ENCODE results near the gene PTPRD. TPM values are rescaled to one million over a fixed set of nuclear protein-coding genes. Genes with fewer than 3 reads are reported as not detected.

Gene PTPRD
- total RNA-seq, 1 experiment from 2014 or later, result not detected

GRCh38 chr9:9921805-9922204 is 691.0 kb downstream of the PTPRD start:
- H3K4me1 ChIP-seq (ENCODE audit: control insufficient read depth, insufficient read depth, low read length), result no peaks in the 10 kb centered on the region
- intact Hi-C loops (cut with micrococcal nuclease; ENCODE audit: unreplicated experiment), result no loop called here
- no peak overlapping the region for H3K27ac ChIP-seq (ENCODE audit: low read length)
- ChIA-PET CTCF (no interaction called here), POLR2A (no interaction called here)
- DNase-seq (ENCODE audit: low read depth, low spot score), result no peak
- H3K9me3 ChIP-seq (ENCODE audit: control insufficient read depth, insufficient read depth, low read depth, low read length), result no peaks in the 10 kb centered on the region
- no peaks in the 10 kb centered on the region for H3K27me3 ChIP-seq (ENCODE audit: control insufficient read depth, insufficient read depth, low read length)
- TF ChIP-seq POLR2AphosphoS5 (IDR thresholded peaks at IDR 0.05; ENCODE audit: low read depth, low read length), result no peak
- TF ChIP-seq, protein P1, sequence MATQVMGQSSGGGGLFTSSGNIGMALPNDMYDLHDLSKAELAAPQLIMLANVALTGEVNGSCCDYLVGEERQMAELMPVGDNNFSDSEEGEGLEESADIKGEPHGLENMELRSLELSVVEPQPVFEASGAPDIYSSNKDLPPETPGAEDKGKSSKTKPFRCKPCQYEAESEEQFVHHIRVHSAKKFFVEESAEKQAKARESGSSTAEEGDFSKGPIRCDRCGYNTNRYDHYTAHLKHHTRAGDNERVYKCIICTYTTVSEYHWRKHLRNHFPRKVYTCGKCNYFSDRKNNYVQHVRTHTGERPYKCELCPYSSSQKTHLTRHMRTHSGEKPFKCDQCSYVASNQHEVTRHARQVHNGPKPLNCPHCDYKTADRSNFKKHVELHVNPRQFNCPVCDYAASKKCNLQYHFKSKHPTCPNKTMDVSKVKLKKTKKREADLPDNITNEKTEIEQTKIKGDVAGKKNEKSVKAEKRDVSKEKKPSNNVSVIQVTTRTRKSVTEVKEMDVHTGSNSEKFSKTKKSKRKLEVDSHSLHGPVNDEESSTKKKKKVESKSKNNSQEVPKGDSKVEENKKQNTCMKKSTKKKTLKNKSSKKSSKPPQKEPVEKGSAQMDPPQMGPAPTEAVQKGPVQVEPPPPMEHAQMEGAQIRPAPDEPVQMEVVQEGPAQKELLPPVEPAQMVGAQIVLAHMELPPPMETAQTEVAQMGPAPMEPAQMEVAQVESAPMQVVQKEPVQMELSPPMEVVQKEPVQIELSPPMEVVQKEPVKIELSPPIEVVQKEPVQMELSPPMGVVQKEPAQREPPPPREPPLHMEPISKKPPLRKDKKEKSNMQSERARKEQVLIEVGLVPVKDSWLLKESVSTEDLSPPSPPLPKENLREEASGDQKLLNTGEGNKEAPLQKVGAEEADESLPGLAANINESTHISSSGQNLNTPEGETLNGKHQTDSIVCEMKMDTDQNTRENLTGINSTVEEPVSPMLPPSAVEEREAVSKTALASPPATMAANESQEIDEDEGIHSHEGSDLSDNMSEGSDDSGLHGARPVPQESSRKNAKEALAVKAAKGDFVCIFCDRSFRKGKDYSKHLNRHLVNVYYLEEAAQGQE (IDR thresholded peaks at IDR 0.05; ENCODE audit: insufficient read depth in 1 of 2, low read depth in 2 of 2, low read length in 1 of 2), result no peak
- no peak for TF ChIP-seq TCF7L2 (IDR thresholded peaks at IDR 0.05; ENCODE audit: low read depth, low read length)
- TF ChIP-seq, protein P2, sequence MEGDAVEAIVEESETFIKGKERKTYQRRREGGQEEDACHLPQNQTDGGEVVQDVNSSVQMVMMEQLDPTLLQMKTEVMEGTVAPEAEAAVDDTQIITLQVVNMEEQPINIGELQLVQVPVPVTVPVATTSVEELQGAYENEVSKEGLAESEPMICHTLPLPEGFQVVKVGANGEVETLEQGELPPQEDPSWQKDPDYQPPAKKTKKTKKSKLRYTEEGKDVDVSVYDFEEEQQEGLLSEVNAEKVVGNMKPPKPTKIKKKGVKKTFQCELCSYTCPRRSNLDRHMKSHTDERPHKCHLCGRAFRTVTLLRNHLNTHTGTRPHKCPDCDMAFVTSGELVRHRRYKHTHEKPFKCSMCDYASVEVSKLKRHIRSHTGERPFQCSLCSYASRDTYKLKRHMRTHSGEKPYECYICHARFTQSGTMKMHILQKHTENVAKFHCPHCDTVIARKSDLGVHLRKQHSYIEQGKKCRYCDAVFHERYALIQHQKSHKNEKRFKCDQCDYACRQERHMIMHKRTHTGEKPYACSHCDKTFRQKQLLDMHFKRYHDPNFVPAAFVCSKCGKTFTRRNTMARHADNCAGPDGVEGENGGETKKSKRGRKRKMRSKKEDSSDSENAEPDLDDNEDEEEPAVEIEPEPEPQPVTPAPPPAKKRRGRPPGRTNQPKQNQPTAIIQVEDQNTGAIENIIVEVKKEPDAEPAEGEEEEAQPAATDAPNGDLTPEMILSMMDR (IDR thresholded peaks at IDR 0.05), result no peak
- no peak for TF ChIP-seq SIN3A (IDR thresholded peaks at IDR 0.05; ENCODE audit: borderline replicate concordance, insufficient read depth, low read depth, low read length)
- no peak for ATAC-seq
- BruUV-seq (replicated peaks), result no TSS peak
- in situ Hi-C loops (cut with HindIII; ENCODE audit: low pct_unique_long_range_greater_than_20kb, low sequenced_read_pairs), result no loop called here
- H3K4me3 ChIP-seq (ENCODE audit: low read depth in 2 of 2, low read length in 2 of 2), result no peak overlapping the region
- H3K36me3 ChIP-seq (ENCODE audit: control insufficient read depth, insufficient read depth, low read length), result no peaks in the 10 kb centered on the region

- no peak for DNase-seq (ENCODE audit: low read depth, low spot score)
- no peak overlapping the region for H3K27ac ChIP-seq (ENCODE audit: low read length)
- no peaks in the 10 kb centered on the region for H3K27me3 ChIP-seq (ENCODE audit: control insufficient read depth, insufficient read depth, low read length)
- BruUV-seq (replicated peaks), result no TSS peak
- no peak overlapping the region for H3K4me3 ChIP-seq (ENCODE audit: low read depth in 2 of 2, low read length in 2 of 2)
- intact Hi-C loops (cut with micrococcal nuclease; ENCODE audit: unreplicated experiment) (no loop called here), in situ Hi-C loops (cut with HindIII; ENCODE audit: low pct_unique_long_range_greater_than_20kb, low sequenced_read_pairs) (no loop called here)
- POLR2A ChIA-PET, result no interaction called here
- no peaks in the 10 kb centered on the region for H3K9me3 ChIP-seq (ENCODE audit: control insufficient read depth, insufficient read depth, low read depth, low read length)
- CTCF ChIA-PET, result no interaction called here
- no peaks in the 10 kb centered on the region for H3K4me1 ChIP-seq (ENCODE audit: control insufficient read depth, insufficient read depth, low read length)
- ATAC-seq, result no peak
- H3K36me3 ChIP-seq (ENCODE audit: control insufficient read depth, insufficient read depth, low read length), result no peaks in the 10 kb centered on the region
- TF ChIP-seq SIN3A (IDR thresholded peaks at IDR 0.05; ENCODE audit: borderline replicate concordance, insufficient read depth, low read depth, low read length) (no peak), TCF7L2 (IDR thresholded peaks at IDR 0.05; ENCODE audit: low read depth, low read length) (no peak), POLR2AphosphoS5 (IDR thresholded peaks at IDR 0.05; ENCODE audit: low read depth, low read length) (no peak)
- TF ChIP-seq, protein P2 (IDR thresholded peaks at IDR 0.05), result no peak
- TF ChIP-seq, protein P1 (IDR thresholded peaks at IDR 0.05; ENCODE audit: insufficient read depth in 1 of 2, low read depth in 2 of 2, low read length in 1 of 2), result no peak
Observed at GRCh38 chr9:9920425-9921060, 692.3 kb downstream of the PTPRD start.
